Peyer's patch (tissue), 4 donors: Measurements from ENCODE around the gene MAEA.

ENCODE experiments used
- POLR2A ChIP-seq, 2 donors: fragments of 450-650 bp; IDR thresholded peaks; one replicate each; pipeline ENCODE4 v1.5.1; 2017; ENCODE audit warnings: antibody characterized with exemption in 2 of 2, mild to moderate bottlenecking in 2 of 2, moderate library complexity in 2 of 2
- TF ChIP-seq, protein P1 (sequence below), 6 experiments: fragments of 450-650 bp in 4 of 6; fragments of 200-600 bp in 2 of 6; sonication (generic) in 1 of 6; IDR thresholded peaks; one replicate each; pipeline ENCODE4 v1.5.1; 2017 to 2019; ENCODE audit warnings: antibody characterized with exemption in 6 of 6, mild to moderate bottlenecking in 3 of 6, moderate library complexity in 1 of 6

DNA sequence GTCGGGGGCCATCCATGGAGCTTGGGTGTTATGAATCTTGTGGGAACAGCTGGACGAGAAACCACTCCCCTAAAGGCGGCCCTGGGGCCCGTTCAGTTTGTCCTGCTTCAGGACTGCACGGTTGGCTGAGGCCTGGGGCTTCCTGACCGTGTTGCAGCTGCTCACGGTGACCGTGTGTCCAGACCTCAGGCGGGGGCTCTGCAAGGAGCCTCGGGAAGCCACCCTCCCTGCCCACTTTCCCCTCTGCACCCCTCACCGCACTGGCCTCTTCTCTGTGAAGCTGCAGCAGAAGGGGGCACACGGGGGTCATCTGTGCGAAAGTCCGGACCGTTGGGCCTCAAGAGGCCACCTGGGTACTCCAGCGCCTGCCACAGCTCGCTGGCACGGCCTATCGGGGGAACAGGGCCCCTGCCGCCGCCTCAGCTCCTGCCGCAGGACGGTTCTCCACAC lies 86.7 kb downstream of the MAEA start:
- TF ChIP-seq, protein P1, sequence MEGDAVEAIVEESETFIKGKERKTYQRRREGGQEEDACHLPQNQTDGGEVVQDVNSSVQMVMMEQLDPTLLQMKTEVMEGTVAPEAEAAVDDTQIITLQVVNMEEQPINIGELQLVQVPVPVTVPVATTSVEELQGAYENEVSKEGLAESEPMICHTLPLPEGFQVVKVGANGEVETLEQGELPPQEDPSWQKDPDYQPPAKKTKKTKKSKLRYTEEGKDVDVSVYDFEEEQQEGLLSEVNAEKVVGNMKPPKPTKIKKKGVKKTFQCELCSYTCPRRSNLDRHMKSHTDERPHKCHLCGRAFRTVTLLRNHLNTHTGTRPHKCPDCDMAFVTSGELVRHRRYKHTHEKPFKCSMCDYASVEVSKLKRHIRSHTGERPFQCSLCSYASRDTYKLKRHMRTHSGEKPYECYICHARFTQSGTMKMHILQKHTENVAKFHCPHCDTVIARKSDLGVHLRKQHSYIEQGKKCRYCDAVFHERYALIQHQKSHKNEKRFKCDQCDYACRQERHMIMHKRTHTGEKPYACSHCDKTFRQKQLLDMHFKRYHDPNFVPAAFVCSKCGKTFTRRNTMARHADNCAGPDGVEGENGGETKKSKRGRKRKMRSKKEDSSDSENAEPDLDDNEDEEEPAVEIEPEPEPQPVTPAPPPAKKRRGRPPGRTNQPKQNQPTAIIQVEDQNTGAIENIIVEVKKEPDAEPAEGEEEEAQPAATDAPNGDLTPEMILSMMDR (IDR thresholded peaks at IDR 0.05) = no peak
- TF ChIP-seq POLR2A (IDR thresholded peaks at IDR 0.05) = no peak
